ENCODE measurements around the gene SLFN11.

GRCh38 chr17:35342276-35342675 is 31.1 kb downstream of the SLFN11 start:
- TF ChIP-seq POLR2A (IDR thresholded peaks at IDR 0.05), result no peak
- TF ChIP-seq, protein P1, sequence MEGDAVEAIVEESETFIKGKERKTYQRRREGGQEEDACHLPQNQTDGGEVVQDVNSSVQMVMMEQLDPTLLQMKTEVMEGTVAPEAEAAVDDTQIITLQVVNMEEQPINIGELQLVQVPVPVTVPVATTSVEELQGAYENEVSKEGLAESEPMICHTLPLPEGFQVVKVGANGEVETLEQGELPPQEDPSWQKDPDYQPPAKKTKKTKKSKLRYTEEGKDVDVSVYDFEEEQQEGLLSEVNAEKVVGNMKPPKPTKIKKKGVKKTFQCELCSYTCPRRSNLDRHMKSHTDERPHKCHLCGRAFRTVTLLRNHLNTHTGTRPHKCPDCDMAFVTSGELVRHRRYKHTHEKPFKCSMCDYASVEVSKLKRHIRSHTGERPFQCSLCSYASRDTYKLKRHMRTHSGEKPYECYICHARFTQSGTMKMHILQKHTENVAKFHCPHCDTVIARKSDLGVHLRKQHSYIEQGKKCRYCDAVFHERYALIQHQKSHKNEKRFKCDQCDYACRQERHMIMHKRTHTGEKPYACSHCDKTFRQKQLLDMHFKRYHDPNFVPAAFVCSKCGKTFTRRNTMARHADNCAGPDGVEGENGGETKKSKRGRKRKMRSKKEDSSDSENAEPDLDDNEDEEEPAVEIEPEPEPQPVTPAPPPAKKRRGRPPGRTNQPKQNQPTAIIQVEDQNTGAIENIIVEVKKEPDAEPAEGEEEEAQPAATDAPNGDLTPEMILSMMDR (IDR thresholded peaks at IDR 0.05), result no peak
